ENCODE measurements around the gene CCR8.
"Not testable (repeated sequence)": the region's sequence is repeated elsewhere in the genome, so short reads cannot be mapped to it uniquely, and the experiment has no call there.

Gene CCR8

GRCh38 chr3:39343076-39343717 is 13.7 kb downstream of the CCR8 start:
- H3K27ac ChIP-seq, result no peak overlapping the region
- no peak overlapping the region for H3K4me3 ChIP-seq

DNA sequence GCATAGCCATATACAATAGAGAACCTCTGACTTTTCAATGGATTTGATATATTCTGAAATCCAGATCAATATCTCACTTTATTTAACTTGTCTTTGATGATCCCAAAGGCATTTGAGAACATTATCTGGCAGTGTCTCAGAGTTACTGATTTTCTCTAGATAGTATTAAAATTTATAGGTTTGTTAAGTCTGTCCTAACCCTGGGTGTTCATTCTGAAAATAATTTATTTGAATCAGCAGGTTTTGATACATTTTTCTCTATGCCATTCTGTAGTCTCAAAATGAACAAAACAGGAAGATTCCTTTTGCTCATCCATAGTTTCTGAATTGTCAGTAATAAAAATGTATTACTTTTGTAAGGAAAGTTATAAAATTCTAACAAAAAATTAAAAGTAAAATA is 14.3 kb downstream of the CCR8 start:
- no peak overlapping the region for H3K27ac ChIP-seq
- no peak overlapping the region for H3K4me3 ChIP-seq

GRCh38 chr3:39344746-39345344 is 15.3 kb downstream of the CCR8 start:
- Histone ChIP-seq H3K4me3 (no peak overlapping the region), H3K27ac (no peak overlapping the region)

- Histone ChIP-seq H3K4me3 (no peak overlapping the region), H3K27ac (no peak overlapping the region)
Observed at GRCh38 chr3:39346785-39347585, 17.5 kb downstream of the CCR8 start.

GRCh38 chr3:39347586-39347876 is 18.0 kb downstream of the CCR8 start:
- no peak overlapping the region for H3K4me3 ChIP-seq
- H3K27ac ChIP-seq, result no peak overlapping the region

GRCh38 chr3:39349080-39349479 is 19.6 kb downstream of the CCR8 start:
- no peak overlapping the region for H3K4me3 ChIP-seq
- H3K27ac ChIP-seq, result no peak overlapping the region

GRCh38 chr3:39350714-39351113 is 21.2 kb downstream of the CCR8 start:
- H3K4me3 ChIP-seq, result no peak overlapping the region
- H3K27ac ChIP-seq, result no peak overlapping the region

- not testable (repeated sequence) for H3K4me3 ChIP-seq, H3K27ac ChIP-seq
Observed at GRCh38 chr3:39351134-39351533, 21.6 kb downstream of the CCR8 start.

GRCh38 chr3:39353168-39353927 is 23.8 kb downstream of the CCR8 start:
- not testable (repeated sequence) for H3K4me3 ChIP-seq, H3K27ac ChIP-seq

DNA sequence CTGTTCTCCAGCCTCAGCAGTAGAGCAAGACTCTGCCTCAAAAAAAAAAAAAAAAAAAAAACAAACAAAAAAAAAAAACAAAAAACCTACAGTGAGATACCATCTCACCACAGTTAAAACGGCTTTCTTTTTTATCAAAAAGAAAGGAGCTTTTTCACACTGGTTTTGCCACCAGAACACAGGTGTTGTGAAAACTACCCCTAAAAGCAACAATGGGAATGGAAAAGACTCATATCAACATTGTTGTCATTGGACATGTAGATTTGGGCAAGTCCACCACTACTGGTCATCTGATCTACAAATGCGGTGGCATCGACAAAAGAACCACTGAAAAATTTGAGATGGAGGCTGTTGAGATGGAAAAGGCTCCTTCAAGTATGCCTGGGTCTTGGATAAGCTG is 28.8 kb downstream of the CCR8 start:
- Histone ChIP-seq H3K4me3 (no peak overlapping the region), H3K27ac (no peak overlapping the region)

- Histone ChIP-seq H3K4me3 (no peak overlapping the region), H3K27ac (peak overlapping the region in 5 of 21 experiments; percentile 18 to 69 (median 55))
Observed at GRCh38 chr3:39361252-39361927, 31.9 kb downstream of the CCR8 start.

GRCh38 chr3:39362192-39362591 is 32.7 kb downstream of the CCR8 start:
- Histone ChIP-seq H3K27ac (peak overlapping the region in 5 of 21 experiments; percentile 18 to 69 (median 55)), H3K4me3 (no peak overlapping the region)

- no peak overlapping the region for H3K4me3 ChIP-seq
- peak overlapping the region in 3 of 21 experiments; percentile 34 to 69 (median 55) for H3K27ac ChIP-seq
Observed at GRCh38 chr3:39362812-39363211, 33.3 kb downstream of the CCR8 start.

DNA sequence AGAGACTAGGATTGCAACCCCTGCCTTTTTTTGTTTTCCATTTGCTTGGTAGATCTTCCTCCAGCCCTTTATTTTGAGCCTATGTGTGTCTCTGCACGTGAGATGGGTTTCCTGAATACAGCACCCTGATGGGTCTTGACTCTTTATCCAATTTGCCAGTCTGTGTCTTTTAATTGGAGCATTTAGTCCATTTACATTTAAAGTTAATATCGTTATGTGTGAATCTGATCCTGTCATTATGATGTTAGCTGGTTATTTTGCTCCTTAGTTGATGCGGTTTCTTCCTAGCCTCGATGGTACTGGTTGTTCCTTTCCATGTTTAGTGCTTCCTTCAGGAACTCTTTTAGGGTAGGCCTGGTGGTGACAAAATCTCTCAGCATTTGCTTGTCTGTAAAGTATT is 40.9 kb downstream of the CCR8 start:
- H3K27ac ChIP-seq, H3K4me3 ChIP-seq: not testable (repeated sequence)

DNA sequence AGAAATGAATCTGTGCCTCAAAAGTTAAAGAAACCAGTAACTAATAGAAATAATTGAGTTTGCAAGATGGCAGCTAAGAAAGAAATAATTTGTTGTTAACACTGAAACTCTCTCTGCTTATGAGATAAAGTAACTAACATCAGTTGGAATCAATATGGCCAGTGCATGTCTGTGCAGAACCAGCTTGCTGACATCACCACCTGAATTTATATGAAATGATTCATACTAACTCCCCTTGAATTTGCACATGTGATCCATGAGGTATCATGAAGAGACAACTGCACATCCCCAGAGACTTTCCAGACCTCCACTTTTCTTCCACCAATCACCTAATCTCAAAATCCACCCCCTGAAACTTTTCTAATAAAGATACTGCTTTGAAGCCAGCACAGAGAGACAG is 43.3 kb downstream of the CCR8 start:
- no peak overlapping the region for H3K4me3 ChIP-seq
- no peak overlapping the region for H3K27ac ChIP-seq

DNA sequence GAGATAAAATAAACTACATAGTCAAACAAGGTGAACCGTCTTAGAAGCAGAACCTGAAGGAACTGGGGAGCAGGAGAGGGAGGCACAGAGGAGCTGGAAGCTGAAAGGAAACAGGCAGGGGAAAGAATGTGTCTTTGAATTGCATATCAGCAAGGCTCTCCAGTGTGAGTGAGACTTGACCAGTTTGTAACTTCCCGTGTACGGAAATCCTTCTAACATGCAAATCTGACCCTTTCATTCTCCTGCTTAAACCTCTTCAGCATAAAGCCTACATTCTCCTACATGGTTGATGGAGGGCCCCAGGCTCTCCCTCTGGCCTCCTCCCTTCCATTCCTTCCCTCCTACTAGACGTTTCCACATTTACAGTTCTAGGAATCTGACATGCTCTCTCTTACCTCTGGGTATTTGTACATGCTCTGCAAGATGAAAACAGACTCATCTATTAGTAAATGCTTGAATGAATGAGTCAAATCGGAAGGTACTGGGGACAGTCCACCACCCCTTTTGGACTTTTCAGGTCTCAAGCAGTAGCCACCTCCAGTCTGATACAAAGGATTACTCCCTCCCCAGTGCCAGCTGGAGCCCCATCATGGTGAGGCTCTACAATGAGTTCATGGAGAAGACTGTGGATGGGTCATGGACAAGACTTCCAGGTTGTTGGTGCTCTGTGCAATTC is 47.6 kb downstream of the CCR8 start:
- Histone ChIP-seq H3K4me3 (no peak overlapping the region), H3K27ac (no peak overlapping the region)

- H3K4me3 ChIP-seq, result no peak overlapping the region
- no peak overlapping the region for H3K27ac ChIP-seq
Observed at GRCh38 chr3:39378088-39378487, 48.6 kb downstream of the CCR8 start.

DNA sequence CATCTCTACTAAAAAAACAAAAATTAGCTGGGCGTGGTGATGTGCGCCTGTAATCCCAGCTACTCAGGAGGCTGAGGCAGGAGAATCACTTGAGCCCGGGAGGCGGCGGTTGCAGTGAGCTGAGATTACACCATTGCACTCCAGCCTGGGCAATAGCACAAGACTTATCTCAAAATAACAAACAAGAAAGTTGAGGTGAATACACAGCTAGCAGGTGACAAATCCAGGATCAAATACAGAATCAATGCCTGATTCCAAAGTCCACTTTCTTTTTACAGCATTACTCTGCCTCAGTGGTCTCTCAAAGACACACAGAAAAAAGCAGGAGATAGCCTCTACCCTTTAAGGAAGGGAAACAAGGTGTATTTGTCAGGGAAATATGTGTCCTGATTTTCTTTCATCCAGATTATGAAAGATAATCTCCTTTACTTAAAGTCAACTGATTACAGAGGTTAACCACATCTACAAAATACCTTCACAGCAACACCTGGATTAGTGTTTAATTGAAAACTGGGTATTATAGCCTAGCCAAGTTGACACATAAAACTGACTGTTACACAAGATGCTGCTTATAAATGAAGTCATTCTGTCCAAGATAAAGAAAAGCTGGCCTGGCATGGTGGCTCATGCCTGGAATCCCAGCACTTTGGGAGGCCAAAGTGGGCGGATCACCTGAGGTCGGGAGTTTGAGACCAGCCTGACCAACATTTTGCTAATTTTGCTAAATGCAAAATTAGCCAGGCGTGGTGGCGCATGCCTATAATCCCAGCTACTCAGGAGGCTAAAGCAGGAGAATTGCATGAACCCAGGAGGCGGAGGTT is 49.7 kb downstream of the CCR8 start:
- H3K27ac ChIP-seq, result no peak overlapping the region
- H3K4me3 ChIP-seq, result no peak overlapping the region

GRCh38 chr3:39379778-39380155 is 50.3 kb downstream of the CCR8 start:
- no peak overlapping the region for H3K4me3 ChIP-seq
- H3K27ac ChIP-seq, result no peak overlapping the region

All from skin epidermis (tissue), 12 donors.